ENCODE results near the gene TANK. TPM values are rescaled to one million over a fixed set of nuclear protein-coding genes. Genes with fewer than 3 reads are reported as not detected.
"Not testable (repeated sequence)": the region's sequence is repeated elsewhere in the genome, so short reads cannot be mapped to it uniquely, and the experiment has no call there.

The TANK gene
- total RNA-seq, 4 donors from 2014 or later: 34.8 to 83.7 (median 60.7) TPM

- TF ChIP-seq POLR2A (IDR thresholded peaks at IDR 0.05) (no peak), CTCF (IDR thresholded peaks at IDR 0.05) (no peak)
- H3K36me3 ChIP-seq: no peaks in the 10 kb centered on the region
- H3K4me1 ChIP-seq: peaks cover 0 to 45% (median 6%) of the 10 kb centered on the region in 3 donors
- no peak overlapping the region for H3K4me3 ChIP-seq
- WGBS, 2 donors: 23 to 24% methylated on average over 3 of the region's 3 CpGs
- no peak for DNase-seq
- no peaks in the 10 kb centered on the region for H3K9me3 ChIP-seq
- no peaks in the 10 kb centered on the region for H3K27me3 ChIP-seq
- H3K27ac ChIP-seq: no peak overlapping the region
- intact Hi-C loops (cut with DNase I): no loop called here
Observed at GRCh38 chr2:161128885-161129284, 31.3 kb upstream of the TANK start.

GRCh38 chr2:161130354-161130753 is 29.9 kb upstream of the TANK start:
- no peaks in the 10 kb centered on the region for H3K27me3 ChIP-seq
- TF ChIP-seq CTCF (IDR thresholded peaks at IDR 0.05) (no peak), POLR2A (IDR thresholded peaks at IDR 0.05) (no peak)
- H3K27ac ChIP-seq: no peak overlapping the region
- 86 to 92% methylated on average over 8 of the region's 8 CpGs for WGBS, 2 donors
- peaks cover 0 to 42% (median 7%) of the 10 kb centered on the region in 3 donors for H3K4me1 ChIP-seq
- H3K36me3 ChIP-seq: no peaks in the 10 kb centered on the region
- H3K4me3 ChIP-seq: no peak overlapping the region
- intact Hi-C loops (cut with DNase I): no loop called here
- no peaks in the 10 kb centered on the region for H3K9me3 ChIP-seq
- no peak for DNase-seq

GRCh38 chr2:161131074-161131680 is 29.1 kb upstream of the TANK start:
- no peaks in the 10 kb centered on the region for H3K36me3 ChIP-seq
- 50% methylated on average over 4 of the region's 4 CpGs for WGBS, 2 donors
- peaks cover 0 to 43% (median 9%) of the 10 kb centered on the region in 3 donors for H3K4me1 ChIP-seq
- TF ChIP-seq CTCF (IDR thresholded peaks at IDR 0.05) (no peak), POLR2A (IDR thresholded peaks at IDR 0.05) (no peak)
- no peaks in the 10 kb centered on the region for H3K27me3 ChIP-seq
- intact Hi-C loops (cut with DNase I): no loop called here
- no peak overlapping the region for H3K4me3 ChIP-seq
- no peak for DNase-seq
- no peaks in the 10 kb centered on the region for H3K9me3 ChIP-seq
- no peak overlapping the region for H3K27ac ChIP-seq

- Histone ChIP-seq H3K27ac (no peak overlapping the region), H3K36me3 (no peaks in the 10 kb centered on the region), H3K9me3 (no peaks in the 10 kb centered on the region), H3K4me1 (peaks cover 0 to 49% (median 9%) of the 10 kb centered on the region in 3 donors), H3K27me3 (no peaks in the 10 kb centered on the region), H3K4me3 (no peak overlapping the region)
- WGBS, 2 donors: 94 to 95% methylated on average over 1 of the region's 1 CpG
- TF ChIP-seq POLR2A (IDR thresholded peaks at IDR 0.05): no peak
- no peak for TF ChIP-seq CTCF (IDR thresholded peaks at IDR 0.05)
- intact Hi-C loops (cut with DNase I): no loop called here
- no peak for DNase-seq
Observed at GRCh38 chr2:161131804-161132203, 28.4 kb upstream of the TANK start.

GRCh38 chr2:161132384-161132783 is 27.8 kb upstream of the TANK start:
- H3K27ac ChIP-seq; DNase-seq; intact Hi-C loops (cut with DNase I); H3K27me3 ChIP-seq; H3K9me3 ChIP-seq; H3K4me3 ChIP-seq; H3K36me3 ChIP-seq: not testable (repeated sequence)
- 97 to 98% methylated on average over 5 of the region's 5 CpGs for WGBS, 2 donors
- peaks cover 0 to 49% (median 9%) of the 10 kb centered on the region in 3 donors for H3K4me1 ChIP-seq

- no peak overlapping the region for H3K4me3 ChIP-seq
- no peaks in the 10 kb centered on the region for H3K27me3 ChIP-seq
- no peaks in the 10 kb centered on the region for H3K36me3 ChIP-seq
- TF ChIP-seq CTCF (IDR thresholded peaks at IDR 0.05): no peak
- no peak for TF ChIP-seq POLR2A (IDR thresholded peaks at IDR 0.05)
- DNase-seq: no peak
- no peak overlapping the region for H3K27ac ChIP-seq
- H3K4me1 ChIP-seq: peaks cover 0 to 56% (median 9%) of the 10 kb centered on the region in 3 donors
- 92 to 93% methylated on average over 6 of the region's 6 CpGs for WGBS, 2 donors
- no peaks in the 10 kb centered on the region for H3K9me3 ChIP-seq
- intact Hi-C loops (cut with DNase I): no loop called here
Observed at GRCh38 chr2:161133366-161133765, 26.9 kb upstream of the TANK start.

All from esophagus squamous epithelium (tissue), 5 donors.